PC-3 (cell line): ENCODE results near the gene SH2D6.

Source experiments
- CTCF ChIP-seq: fragments of 300-600 bp; sonication (generic); conservative IDR thresholded peaks from 2 replicates; pipeline ENCODE4 v1.5.1; 2017; ENCODE audit warnings: antibody characterized with exemption, low read depth, mild to moderate bottlenecking, low read length
- EZH2 ChIP-seq: fragments of 300-600 bp; sonication (generic); IDR thresholded peaks from one replicate; pipeline ENCODE4 v1.6.1; 2017; ENCODE audit warnings: antibody characterized with exemption, mild to moderate bottlenecking, low read length; ENCODE audit not compliant: unreplicated experiment
- EZH2phosphoT487 ChIP-seq: fragments of 300-600 bp; sonication (generic); IDR thresholded peaks from 2 replicates; pipeline ENCODE4 v1.6.1; 2018; ENCODE audit warnings: mild to moderate bottlenecking, antibody characterized with exemption, low read length, borderline replicate concordance

DNA sequence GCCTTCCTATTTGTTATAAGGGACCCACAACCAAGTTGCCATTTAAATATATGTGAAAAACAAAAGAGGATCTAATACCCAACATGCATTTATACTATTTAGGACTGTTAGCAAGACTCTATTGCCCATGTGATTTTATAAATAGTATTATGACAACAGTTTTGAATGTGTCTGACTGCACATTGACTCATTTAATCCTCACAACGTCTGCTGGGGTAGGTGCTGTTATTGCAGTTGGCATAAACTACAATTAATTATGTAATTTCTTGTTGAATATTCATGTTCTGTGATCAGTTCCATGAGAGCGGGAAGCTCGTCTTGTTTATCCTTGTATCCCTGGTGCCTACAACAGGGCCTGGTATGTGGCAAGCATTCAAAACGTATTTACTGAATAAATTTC, 53.7 kb downstream of the SH2D6 start:
- TF ChIP-seq EZH2: no peak
- no peak for TF ChIP-seq CTCF
- no peak for TF ChIP-seq EZH2phosphoT487
